GM13976 (cell line): ENCODE results near the gene EEF1A1.
"Not testable (repeated sequence)": the region's sequence is repeated elsewhere in the genome, so short reads cannot be mapped to it uniquely, and the experiment has no call there.

ENCODE experiments used
- DNase-seq: peaks from one replicate; pipeline ENCODE4 v3.0.0; 2012; ENCODE audit warnings: low spot score
- in situ Hi-C: fragments of 300-500 bp; cut with MboI; formaldehyde crosslinking; loops from one replicate; pipeline ENCODE4 v1.12.0; 2022; ENCODE audit warnings: low sequenced_read_pairs, mixed read lengths, inconsistent platforms; ENCODE audit not compliant: unreplicated experiment
- TF ChIP-seq, protein P1 (sequence below): IDR thresholded peaks from 2 replicates; pipeline ENCODE4 v1.5.1; 2012; ENCODE audit warnings: borderline replicate concordance, mild to moderate bottlenecking; ENCODE audit not compliant: insufficient read depth; ENCODE audit errors: extremely low read depth, missing control alignments, control extremely low read depth

EEF1A1 gene

DNA sequence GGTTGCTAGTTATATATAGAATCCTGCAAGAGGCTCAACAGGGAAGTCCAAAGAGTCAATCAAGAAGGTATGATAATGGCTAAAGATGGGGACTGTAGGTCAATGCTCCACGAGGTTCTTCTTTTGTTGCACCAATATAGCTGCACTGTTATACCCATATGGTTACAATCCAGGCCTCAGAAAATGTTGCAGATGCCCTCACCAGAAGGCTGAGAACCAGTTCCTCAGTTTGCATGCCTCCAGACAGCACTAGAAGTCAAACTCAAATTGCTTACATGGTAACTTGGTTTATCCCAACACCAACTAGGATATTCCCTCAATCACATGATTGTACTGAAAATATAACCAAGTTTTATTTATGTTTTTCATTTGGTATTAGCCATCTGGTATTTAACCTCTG lies 12.1 kb downstream of the EEF1A1 start:
- TF ChIP-seq, protein P1, sequence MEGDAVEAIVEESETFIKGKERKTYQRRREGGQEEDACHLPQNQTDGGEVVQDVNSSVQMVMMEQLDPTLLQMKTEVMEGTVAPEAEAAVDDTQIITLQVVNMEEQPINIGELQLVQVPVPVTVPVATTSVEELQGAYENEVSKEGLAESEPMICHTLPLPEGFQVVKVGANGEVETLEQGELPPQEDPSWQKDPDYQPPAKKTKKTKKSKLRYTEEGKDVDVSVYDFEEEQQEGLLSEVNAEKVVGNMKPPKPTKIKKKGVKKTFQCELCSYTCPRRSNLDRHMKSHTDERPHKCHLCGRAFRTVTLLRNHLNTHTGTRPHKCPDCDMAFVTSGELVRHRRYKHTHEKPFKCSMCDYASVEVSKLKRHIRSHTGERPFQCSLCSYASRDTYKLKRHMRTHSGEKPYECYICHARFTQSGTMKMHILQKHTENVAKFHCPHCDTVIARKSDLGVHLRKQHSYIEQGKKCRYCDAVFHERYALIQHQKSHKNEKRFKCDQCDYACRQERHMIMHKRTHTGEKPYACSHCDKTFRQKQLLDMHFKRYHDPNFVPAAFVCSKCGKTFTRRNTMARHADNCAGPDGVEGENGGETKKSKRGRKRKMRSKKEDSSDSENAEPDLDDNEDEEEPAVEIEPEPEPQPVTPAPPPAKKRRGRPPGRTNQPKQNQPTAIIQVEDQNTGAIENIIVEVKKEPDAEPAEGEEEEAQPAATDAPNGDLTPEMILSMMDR: no peak
- no peak for DNase-seq
- in situ Hi-C loops: no loop called here

DNA sequence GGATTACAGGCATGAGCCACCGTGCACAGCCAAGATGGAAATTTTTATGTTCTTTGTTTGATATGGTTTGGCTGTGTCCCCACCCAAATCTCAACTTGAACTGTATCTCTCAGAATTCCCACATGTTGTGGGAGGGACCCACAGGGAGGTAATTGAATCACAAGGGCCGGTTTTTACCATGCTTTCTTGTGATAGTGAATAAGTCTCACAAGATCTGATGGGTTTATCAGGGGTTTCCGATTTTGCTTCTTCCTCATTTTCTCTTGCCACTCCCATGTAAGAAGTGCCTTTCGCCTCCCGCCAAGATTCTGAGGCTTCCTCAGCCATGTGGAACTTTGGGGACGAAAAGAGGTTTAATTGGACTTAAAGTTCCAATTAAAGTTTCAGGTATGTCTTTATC lies 14.6 kb downstream of the EEF1A1 start:
- TF ChIP-seq, protein P1: no peak
- DNase-seq: no peak
- in situ Hi-C loops: no loop called here

DNA sequence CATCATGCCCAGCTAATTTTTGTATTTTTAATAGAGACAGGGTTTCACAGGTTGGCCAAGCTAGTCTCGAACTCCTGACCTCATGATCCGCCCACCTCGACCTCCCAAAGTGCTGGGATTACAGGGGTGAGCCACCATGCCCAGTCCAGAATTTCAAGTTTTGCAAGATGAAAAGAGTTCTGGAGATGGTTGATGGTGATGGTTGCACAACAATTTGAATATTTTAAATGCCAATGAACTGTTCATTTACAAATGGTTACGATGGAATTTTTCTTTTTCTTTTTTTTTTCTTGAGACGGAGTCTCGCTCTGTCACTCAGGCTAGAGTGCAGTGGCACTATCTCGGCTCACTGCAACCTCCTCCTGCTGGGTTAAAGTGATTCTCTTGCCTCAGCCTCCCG lies 15.1 kb downstream of the EEF1A1 start:
- DNase-seq, in situ Hi-C loops: not testable (repeated sequence)

DNA sequence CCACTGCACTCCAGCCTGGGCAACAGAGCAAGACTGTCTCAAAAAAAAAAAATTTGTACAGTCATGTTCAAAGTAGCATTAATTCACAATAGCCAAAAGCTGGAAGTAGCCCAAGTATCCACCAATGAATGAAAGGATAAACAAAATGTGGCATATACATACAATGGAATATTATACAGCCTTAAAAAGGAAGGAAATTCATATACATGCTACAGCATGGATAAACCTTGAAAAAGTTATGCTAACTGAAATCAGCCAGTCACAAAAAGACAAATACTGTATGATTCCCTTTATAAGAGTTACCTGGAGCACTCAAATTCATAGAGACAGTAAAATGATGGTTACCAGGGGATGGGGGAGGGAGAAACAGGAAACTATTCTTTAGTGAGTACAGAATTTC lies 15.7 kb downstream of the EEF1A1 start:
- in situ Hi-C loops: no loop called here
- TF ChIP-seq, protein P1: no peak
- no peak for DNase-seq

DNA sequence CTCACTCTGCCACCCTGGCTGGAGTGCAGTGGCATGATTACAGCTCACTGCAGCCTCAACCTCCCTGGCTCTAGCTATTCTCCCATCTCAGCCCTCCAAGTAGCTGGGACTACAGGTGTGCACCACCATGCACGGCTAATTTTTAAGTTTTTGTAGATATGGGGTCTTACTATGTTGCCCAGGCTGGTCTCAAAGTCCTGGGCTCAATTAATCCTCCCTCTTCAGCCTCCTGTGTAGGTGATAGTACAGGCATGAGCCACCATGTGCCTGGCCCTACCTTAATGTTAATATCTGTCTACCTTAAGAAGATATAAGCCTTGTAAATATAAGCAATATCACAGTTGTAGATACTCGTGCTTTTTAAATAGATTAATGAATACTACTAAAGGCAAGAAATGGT lies 16.7 kb downstream of the EEF1A1 start:
- in situ Hi-C loops: no loop called here

DNA sequence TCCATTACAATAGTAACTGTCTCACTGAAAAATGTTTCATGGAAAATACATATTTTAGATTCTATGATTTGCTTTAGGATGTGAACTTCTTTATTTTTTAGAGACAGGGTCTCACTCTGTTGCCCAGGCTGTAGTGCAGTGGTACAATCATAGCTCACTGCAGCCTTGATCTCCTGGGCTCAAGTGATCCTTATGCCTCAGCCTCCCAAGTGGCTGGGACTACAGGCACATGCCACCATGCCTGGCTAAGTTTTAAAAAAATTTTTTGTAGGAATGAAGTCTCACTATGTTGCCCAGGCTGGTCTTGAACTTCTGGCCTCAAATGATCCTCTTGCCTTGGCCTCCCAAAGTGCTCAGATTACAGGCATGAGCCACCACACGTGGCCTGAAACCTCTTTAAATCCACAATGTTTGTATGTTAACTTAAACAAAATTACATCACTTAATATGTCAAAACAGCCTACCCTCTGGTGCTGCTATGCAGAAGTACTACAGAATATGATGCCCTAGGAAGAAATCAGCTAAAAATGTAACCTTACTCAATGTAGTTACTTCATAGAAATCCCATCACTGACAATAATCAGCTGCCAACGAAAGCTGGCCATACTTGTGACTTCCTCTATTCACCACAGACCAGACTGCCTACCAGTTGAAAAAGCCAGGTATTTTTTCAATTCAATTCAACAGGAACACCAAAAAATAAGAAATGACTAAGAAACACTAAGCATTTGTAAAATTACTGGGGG lies 17.6 kb downstream of the EEF1A1 start:
- no peak for DNase-seq
- in situ Hi-C loops: no loop called here
- TF ChIP-seq, protein P1: no peak

More for the DNA sequence above, 16.7 kb downstream of the EEF1A1 start:
- DNase-seq: no peak
- TF ChIP-seq, protein P1: no peak

DNA sequence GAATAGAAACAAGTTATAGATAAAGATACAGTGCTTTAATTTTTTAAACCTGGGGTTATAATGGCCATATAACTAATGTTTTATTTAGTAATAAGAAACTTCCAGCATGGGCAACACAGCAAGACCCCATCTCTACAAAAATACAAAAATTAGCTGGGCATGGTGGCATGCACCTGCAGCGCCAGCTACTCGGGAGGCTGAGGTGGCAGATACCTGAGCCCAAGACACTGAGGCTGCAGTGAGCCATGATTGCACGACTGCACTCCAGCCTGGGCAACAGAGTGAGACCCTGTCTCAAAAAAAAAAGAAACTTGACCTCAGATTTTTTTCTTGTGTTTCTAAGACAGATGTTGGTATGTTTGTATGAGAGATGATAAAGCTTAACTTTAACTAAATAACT lies 22.9 kb downstream of the EEF1A1 start:
- no peak for DNase-seq
- TF ChIP-seq, protein P1: no peak
- in situ Hi-C loops: no loop called here
